K562 (cell line): ENCODE data around the gene USF2. TPM values are rescaled to one million over a fixed set of nuclear protein-coding genes. Genes with fewer than 3 reads are reported as not detected.
A peak's percentile ranks its signal among the peaks of the same experiment; 100 is the strongest.

Experiments used
- CBX3 ChIP-seq, 2 experiments: IDR thresholded peaks; 1 replicate in 1 of 2; 2 replicates in 1 of 2; pipeline ENCODE4 v1.6.1; 2012; ENCODE audit warnings: inconsistent platforms in 2 of 2, low read length in 2 of 2, borderline replicate concordance in 1 of 2, control low read depth in 1 of 2
- CC2D1A ChIP-seq: fragments of 450-650 bp; IDR thresholded peaks from 2 replicates; pipeline ENCODE4 v1.6.1; 2017; ENCODE audit warnings: mild to moderate bottlenecking
- E2F6 ChIP-seq, 2 experiments: IDR thresholded peaks; 2 replicates each; pipeline ENCODE4 v1.6.1; 2011; ENCODE audit warnings: borderline replicate concordance in 1 of 2, control low read depth in 1 of 2, low read depth in 1 of 2, low read length in 1 of 2, mild to moderate bottlenecking in 1 of 2, mixed read lengths in 1 of 2, moderate library complexity in 1 of 2; ENCODE audit not compliant: insufficient read depth in 1 of 2, insufficient read length in 1 of 2, poor library complexity in 1 of 2, severe bottlenecking in 1 of 2; ENCODE audit errors: extremely low read depth in 1 of 2
- GATAD2A ChIP-seq: fragments of 450-650 bp; IDR thresholded peaks from 2 replicates; pipeline ENCODE4 v1.6.1; 2017
- L3MBTL2 ChIP-seq: fragments of 450-650 bp; IDR thresholded peaks from 2 replicates; pipeline ENCODE4 v1.6.1; 2016; ENCODE audit warnings: mild to moderate bottlenecking, moderate library complexity
- MBD2 ChIP-seq: sonication (generic); IDR thresholded peaks from 2 replicates; pipeline ENCODE4 v1.6.1; 2016; ENCODE audit warnings: low read depth, borderline replicate concordance
- MTA3 ChIP-seq: fragments of 450-650 bp; formaldehyde crosslinking; IDR thresholded peaks from 2 replicates; pipeline ENCODE4 v1.6.1; 2017; ENCODE audit warnings: mild to moderate bottlenecking, borderline replicate concordance
- NRF1 ChIP-seq, 2 experiments: fragments of 450-650 bp; IDR thresholded peaks in 1 of 2; conservative IDR thresholded peaks in 1 of 2; 2 replicates each; pipeline ENCODE4 v1.6.1; 2014; ENCODE audit warnings: mild to moderate bottlenecking in 2 of 2
- USF2 ChIP-seq: sonication (generic); formaldehyde crosslinking; IDR thresholded peaks from 2 replicates; pipeline ENCODE4 v1.5.0; 2020; ENCODE audit warnings: missing genetic modification reagents
- polyA plus RNA-seq, 8 experiments: library from polyadenylated mRNA; depleted of rRNA in 4 of 8; stranded (reverse) in 5 of 8; unstranded in 3 of 8; fragments of >200 nt; fragmentation: Nextera tagmentation in 2 of 8; fragmentation: Illumina TruSeq in 1 of 8; extraction: Ambion mirVana in 2 of 8; extraction: Trizol in 1 of 8; gene quantifications; 2 replicates each; pipeline versions ENCODE4 v1.2.1 to v1.2.3, GENCODE V29; 2011 to 2014; ENCODE audit warnings: inconsistent platforms in 1 of 8, missing spikeins in 1 of 8
- total RNA-seq, 7 experiments: library from RNA; depleted of rRNA in 6 of 7; stranded (reverse); fragments of >200 nt in 6 of 7; fragmentation: Illumina TruSeq in 2 of 7; extraction: Trizol in 2 of 7; gene quantifications; 2 replicates each; pipeline versions ENCODE4 v1.2.1 to v1.2.3, GENCODE V29; 2011 to 2021; ENCODE audit warnings: low replicate concordance in 1 of 7
- TF ChIP-seq, protein P1 (sequence below), 2 experiments: fragments of 450-650 bp in 1 of 2; IDR thresholded peaks; 2 replicates each; pipeline ENCODE4 v1.6.1; 2011 to 2017; ENCODE audit warnings: low read depth in 2 of 2, antibody characterized with exemption in 1 of 2, borderline replicate concordance in 1 of 2, low read length in 1 of 2, mild to moderate bottlenecking in 1 of 2, mixed read lengths in 1 of 2; ENCODE audit not compliant: control insufficient read depth in 1 of 2
- TF ChIP-seq, protein P2 (sequence below): fragments of 450-650 bp; IDR thresholded peaks from 2 replicates; pipeline ENCODE4 v1.6.1; 2018; ENCODE audit not compliant: partially characterized antibody

USF2 gene
- total and polyA plus RNA-seq, 9 of the 15 experiments (the other 6 are each of a cell fraction or from before 2014, with no cell fraction given), result 0.27 to 93.7 (median 58.4) TPM

GRCh38 chr19:35299523-35300338 lies 31.0 kb downstream of the USF2 start (continued):
- TF ChIP-seq, protein P1, sequence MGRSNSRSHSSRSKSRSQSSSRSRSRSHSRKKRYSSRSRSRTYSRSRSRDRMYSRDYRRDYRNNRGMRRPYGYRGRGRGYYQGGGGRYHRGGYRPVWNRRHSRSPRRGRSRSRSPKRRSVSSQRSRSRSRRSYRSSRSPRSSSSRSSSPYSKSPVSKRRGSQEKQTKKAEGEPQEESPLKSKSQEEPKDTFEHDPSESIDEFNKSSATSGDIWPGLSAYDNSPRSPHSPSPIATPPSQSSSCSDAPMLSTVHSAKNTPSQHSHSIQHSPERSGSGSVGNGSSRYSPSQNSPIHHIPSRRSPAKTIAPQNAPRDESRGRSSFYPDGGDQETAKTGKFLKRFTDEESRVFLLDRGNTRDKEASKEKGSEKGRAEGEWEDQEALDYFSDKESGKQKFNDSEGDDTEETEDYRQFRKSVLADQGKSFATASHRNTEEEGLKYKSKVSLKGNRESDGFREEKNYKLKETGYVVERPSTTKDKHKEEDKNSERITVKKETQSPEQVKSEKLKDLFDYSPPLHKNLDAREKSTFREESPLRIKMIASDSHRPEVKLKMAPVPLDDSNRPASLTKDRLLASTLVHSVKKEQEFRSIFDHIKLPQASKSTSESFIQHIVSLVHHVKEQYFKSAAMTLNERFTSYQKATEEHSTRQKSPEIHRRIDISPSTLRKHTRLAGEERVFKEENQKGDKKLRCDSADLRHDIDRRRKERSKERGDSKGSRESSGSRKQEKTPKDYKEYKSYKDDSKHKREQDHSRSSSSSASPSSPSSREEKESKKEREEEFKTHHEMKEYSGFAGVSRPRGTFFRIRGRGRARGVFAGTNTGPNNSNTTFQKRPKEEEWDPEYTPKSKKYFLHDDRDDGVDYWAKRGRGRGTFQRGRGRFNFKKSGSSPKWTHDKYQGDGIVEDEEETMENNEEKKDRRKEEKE (IDR thresholded peaks at IDR 0.05; ENCODE audit: borderline replicate concordance in 1 of 2, control insufficient read depth in 1 of 2, low read depth in 2 of 2, low read length in 1 of 2), result no peak
- TF ChIP-seq L3MBTL2 (peak; percentile 48; the same call in 1 of the 2 replicates), MTA3 (0 out of 2 replicates have a peak, but pooled peaks have one; percentile 19), USF2 (CRISPR knock-in tag) (no peak), MBD2 (peak; percentile 38; the same call in 1 of the 2 replicates), NRF1 (conservative IDR thresholded peaks at IDR 0.05 in 1 of 2, IDR thresholded peaks at IDR 0.05 in 1 of 2) (peak in 1 of 2 experiments; percentile 26; a peak in 1 of 4 replicates), GATAD2A (no peak), E2F6 (IDR thresholded peaks at IDR 0.05; ENCODE audit: borderline replicate concordance in 1 of 2, extremely low read depth in 1 of 2, insufficient read depth in 1 of 2, insufficient read length in 1 of 2, low read depth in 1 of 2, low read length in 1 of 2, poor library complexity in 1 of 2, severe bottlenecking in 1 of 2) (peak; percentile 24 to 36), CC2D1A (no peak), CBX3 (IDR thresholded peaks at IDR 0.05; ENCODE audit: borderline replicate concordance in 1 of 2, low read length in 2 of 2) (no peak)
- TF ChIP-seq, protein P2, sequence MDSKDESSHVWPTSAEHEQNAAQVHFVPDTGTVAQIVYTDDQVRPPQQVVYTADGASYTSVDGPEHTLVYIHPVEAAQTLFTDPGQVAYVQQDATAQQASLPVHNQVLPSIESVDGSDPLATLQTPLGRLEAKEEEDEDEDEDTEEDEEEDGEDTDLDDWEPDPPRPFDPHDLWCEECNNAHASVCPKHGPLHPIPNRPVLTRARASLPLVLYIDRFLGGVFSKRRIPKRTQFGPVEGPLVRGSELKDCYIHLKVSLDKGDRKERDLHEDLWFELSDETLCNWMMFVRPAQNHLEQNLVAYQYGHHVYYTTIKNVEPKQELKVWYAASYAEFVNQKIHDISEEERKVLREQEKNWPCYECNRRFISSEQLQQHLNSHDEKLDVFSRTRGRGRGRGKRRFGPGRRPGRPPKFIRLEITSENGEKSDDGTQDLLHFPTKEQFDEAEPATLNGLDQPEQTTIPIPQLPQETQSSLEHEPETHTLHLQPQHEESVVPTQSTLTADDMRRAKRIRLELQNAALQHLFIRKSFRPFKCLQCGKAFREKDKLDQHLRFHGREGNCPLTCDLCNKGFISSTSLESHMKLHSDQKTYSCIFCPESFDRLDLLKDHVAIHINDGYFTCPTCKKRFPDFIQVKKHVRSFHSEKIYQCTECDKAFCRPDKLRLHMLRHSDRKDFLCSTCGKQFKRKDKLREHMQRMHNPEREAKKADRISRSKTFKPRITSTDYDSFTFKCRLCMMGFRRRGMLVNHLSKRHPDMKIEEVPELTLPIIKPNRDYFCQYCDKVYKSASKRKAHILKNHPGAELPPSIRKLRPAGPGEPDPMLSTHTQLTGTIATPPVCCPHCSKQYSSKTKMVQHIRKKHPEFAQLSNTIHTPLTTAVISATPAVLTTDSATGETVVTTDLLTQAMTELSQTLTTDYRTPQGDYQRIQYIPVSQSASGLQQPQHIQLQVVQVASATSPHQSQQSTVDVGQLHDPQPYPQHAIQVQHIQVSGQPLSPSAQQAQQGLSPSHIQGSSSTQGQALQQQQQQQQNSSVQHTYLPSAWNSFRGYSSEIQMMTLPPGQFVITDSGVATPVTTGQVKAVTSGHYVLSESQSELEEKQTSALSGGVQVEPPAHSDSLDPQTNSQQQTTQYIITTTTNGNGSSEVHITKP, result peak; percentile 17
